Suppressor macrophage treated with lipopolysaccharide for 4 hours (primary cell): ENCODE results near the gene PCNX3.

Experiments
- DNase-seq: peaks from one replicate; pipeline ENCODE4 v3.0.0-alpha.2; 2020

Gene PCNX3

GRCh38 chr11:65599216-65599954 lies 16.2 kb upstream of the PCNX3 start:
- no peak for DNase-seq

- no peak for DNase-seq
Measured at GRCh38 chr11:65599955-65600246, 15.7 kb upstream of the PCNX3 start.

GRCh38 chr11:65604258-65604657 lies 11.3 kb upstream of the PCNX3 start:
- DNase-seq, result no peak

- DNase-seq, result peak; percentile 41
Measured at GRCh38 chr11:65606876-65607613, 8.5 kb upstream of the PCNX3 start.

DNA sequence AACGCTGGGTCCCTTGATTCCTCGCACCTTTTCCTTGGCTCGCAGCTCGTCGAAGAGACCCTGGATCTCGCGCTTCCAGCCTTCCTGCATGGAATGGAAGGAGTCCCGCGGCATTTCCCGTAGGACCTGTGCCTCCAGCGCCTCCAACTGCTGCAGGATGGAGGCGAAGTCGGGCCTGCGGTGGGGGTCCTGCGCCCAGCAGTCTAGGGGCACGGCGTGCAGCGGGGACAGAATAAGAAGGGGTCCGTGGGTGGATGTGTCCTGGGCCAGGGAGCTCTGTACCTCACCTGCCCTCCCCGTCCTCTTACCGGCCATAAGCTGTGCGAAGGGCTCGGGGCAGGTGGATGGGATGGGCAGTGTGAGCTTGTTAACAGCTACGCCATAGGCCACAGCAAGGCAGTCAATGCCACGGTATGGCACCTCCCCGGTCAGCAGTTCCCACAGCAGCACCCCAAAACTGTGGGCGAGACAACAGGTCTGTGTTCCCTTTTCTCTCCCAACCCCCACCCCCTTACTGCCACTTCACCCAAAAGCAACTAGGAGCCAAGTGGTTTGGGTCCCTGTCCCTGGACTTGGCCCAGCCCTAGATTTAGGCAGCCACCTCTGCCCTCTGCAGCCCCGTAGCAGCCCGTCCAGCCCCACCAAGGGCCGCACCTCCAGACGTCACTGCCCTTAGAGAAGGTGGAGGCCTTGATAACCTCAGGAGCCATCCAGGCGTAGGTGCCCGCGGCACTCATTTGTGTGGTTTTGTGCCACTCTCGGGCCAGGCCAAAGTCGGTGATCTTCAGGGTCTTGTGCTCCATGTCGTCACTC lies 7.8 kb upstream of the PCNX3 start:
- no peak for DNase-seq

- DNase-seq, result no peak
Measured at GRCh38 chr11:65609229-65609628, 6.3 kb upstream of the PCNX3 start.

DNA sequence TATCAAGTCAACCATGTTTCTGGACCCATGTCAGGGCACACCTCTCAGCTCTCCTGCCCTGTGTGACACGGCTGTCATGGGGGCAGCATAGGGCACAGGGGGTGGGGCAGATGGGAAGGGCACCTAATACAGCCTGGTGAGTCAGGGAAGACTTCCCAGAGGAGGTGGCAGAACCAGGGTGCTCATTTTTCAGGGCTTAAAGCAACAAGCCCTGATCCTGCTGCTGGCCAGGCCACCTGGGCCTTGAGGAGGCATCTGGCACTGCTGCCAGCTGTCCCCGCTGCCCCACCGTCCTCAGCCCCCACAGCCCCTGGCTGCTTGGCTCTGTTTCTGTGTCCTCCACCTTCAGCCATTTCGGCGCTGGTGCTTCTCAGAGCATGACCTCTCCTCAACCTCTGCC lies 5.9 kb upstream of the PCNX3 start:
- DNase-seq, result no peak

- peak; percentile 32 for DNase-seq
Measured at GRCh38 chr11:65610404-65610803, 5.2 kb upstream of the PCNX3 start.

DNA sequence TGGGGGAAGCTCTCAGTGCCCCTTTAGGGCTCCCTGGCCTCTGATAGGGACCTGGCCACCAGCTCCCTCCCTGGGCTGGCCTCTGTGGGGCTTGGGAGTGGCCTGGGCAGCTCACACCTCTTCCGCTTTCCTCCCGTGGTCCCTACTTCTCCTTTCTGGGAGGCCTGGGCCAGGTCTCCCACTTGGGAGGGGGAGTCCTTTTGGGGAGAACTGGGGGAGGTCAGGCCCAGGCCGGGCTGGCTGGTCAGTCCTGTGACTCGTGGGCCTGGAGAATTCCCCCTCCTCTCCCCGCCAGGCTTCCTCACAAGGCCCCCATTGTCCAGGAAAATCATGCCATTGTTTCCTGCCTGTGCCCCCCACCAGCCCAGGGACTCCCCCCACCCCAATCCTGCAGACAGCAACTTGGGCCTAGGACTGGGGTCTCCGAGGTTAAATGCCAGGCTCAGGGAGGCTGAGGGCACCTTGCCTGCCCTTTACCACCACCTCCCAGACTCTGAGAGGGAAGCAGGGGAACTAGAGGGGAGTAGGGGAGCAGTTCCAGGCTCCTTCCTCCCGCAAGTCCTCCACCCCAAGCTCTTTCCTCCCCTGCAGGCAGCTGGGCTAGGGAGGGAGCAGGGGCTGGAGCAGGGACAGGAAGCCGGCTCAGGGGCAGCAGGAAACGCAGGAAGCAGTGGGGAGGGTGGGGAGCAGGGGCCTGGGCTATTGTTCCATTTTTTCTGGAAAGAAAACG lies 4.4 kb upstream of the PCNX3 start:
- peak; percentile 87 for DNase-seq

GRCh38 chr11:65611758-65612603 lies 3.6 kb upstream of the PCNX3 start:
- DNase-seq, result no peak

GRCh38 chr11:65612691-65613090 lies 2.9 kb upstream of the PCNX3 start:
- DNase-seq, result no peak

GRCh38 chr11:65613091-65613928 lies 2.3 kb upstream of the PCNX3 start:
- peak; percentile 26 for DNase-seq

GRCh38 chr11:65615950-65616574 lies 486 bp downstream of the PCNX3 start:
- DNase-seq, result no peak

- no peak for DNase-seq
Measured at GRCh38 chr11:65616575-65617001, 1.0 kb downstream of the PCNX3 start.

DNA sequence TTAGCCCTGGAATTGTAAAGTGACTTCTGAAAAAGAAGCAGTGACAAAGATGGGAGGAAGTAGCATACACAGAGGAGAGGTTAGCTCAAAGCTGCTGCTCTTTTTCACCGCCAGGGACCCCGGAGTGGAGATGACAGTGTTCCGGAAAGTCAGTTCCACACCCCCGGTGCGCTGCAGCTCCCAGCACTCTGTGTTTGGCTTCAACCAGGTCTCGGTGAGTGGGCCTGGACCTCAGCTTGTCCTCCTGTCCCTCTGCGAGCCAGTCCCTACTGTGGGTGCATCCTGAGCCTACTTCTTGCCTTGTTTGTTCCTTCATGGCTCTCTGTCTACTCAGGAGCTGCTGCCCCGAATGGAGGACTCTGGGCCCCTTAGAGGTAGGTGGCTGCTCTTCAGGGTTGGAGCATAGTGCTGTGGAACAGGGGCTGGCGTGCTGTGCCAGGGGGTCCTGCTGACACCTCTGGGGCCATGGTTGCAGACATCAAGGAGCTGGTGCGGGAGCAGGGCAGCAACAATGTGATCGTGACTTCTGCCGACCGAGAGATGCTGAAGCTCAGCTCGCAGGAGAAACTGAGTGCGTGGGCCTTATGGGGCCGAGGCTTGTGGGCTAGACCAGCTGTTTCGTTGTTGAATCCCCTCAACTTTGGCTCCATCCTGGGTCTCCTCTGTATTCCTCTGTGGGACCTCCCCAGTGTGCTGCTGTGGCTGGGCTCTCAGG lies 1.7 kb downstream of the PCNX3 start:
- no peak for DNase-seq

- DNase-seq, result no peak
Measured at GRCh38 chr11:65617990-65618751, 2.6 kb downstream of the PCNX3 start.

DNA sequence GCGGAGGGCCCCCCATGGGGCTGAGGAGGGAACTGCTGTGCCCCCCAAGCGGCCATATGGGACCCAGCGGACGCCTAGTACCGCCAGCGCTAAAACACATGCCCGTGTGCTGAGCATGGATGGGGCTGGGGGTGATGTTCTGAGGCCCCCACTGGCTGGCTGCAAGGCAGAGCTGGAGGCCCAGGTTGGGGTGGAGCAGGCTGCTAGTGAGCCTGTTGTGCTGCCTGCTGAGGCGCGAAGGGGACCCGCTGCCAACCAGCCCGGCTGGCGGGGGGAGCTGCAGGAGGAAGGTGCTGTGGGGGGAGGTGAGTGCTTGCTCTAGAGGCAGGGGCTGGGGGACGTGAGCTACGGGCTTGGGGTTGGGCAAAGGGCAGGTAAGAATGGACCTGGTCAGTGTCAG lies 3.2 kb downstream of the PCNX3 start:
- no peak for DNase-seq

- DNase-seq, result no peak
Measured at GRCh38 chr11:65619281-65619928, 3.8 kb downstream of the PCNX3 start.

- DNase-seq, result no peak
Measured at GRCh38 chr11:65620666-65621065, 5.1 kb downstream of the PCNX3 start.
